ENCODE results near the gene CSK. TPM values are rescaled to one million over a fixed set of nuclear protein-coding genes. Genes with fewer than 3 reads are reported as not detected.

CSK gene
- polyA plus RNA-seq, 1 of the 3 experiments (the other 2 are of a cell fraction): 53.1 TPM

- H3K4me2 ChIP-seq: no peak overlapping the region
- ChIA-PET CTCF (interaction anchor here (1.0 to 4.6 kb wide), 8 partner anchors 8 to 162 kb away, joined by 3 to 50 read pairs (median 4); partner anchors contain the start of genes CSK and ULK3), POLR2A (interaction anchor here (1.2 kb wide), 1 partner anchor 104 kb away, joined by 3 read pairs; no protein-coding TSS in a partner anchor)
- no peak overlapping the region for H3K27ac ChIP-seq (ENCODE audit: low read depth in 2 of 2, low read length in 1 of 2)
- H3K27me3 ChIP-seq (ENCODE audit: insufficient read depth): no peaks in the 10 kb centered on the region
- WGBS (ENCODE audit: low lambda C conversion rate): 100% methylated on average over 2 of the region's 9 CpGs
- no peak for DNase-seq
- H3K4me3 ChIP-seq (ENCODE audit: low read depth in 2 of 2, low read length in 1 of 2): no peak overlapping the region
- H3K9ac ChIP-seq: no peak overlapping the region
- TF ChIP-seq MXI1 (IDR thresholded peaks at IDR 0.05; ENCODE audit: low read depth, low read length): no peak
- TF ChIP-seq, protein P1, sequence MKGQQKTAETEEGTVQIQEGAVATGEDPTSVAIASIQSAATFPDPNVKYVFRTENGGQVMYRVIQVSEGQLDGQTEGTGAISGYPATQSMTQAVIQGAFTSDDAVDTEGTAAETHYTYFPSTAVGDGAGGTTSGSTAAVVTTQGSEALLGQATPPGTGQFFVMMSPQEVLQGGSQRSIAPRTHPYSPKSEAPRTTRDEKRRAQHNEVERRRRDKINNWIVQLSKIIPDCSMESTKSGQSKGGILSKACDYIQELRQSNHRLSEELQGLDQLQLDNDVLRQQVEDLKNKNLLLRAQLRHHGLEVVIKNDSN (IDR thresholded peaks at IDR 0.05; ENCODE audit: borderline replicate concordance, low read depth): no peak
- no peak for TF ChIP-seq JUND (IDR thresholded peaks at IDR 0.05)
- no peak for TF ChIP-seq TEAD4 (IDR thresholded peaks at IDR 0.05; ENCODE audit: borderline replicate concordance, insufficient read depth)
- TF ChIP-seq PBX3 (IDR thresholded peaks at IDR 0.05): no peak
- TF ChIP-seq RCOR1 (IDR thresholded peaks at IDR 0.05; ENCODE audit: low read length): no peak
- H3K9me3 ChIP-seq: no peaks in the 10 kb centered on the region
- no peaks in the 10 kb centered on the region for H3K9me2 ChIP-seq
- no peak overlapping the region for H2AFZ ChIP-seq (ENCODE audit: low read depth)
- H3F3A ChIP-seq (replicated peaks; ENCODE audit: insufficient read depth): peaks cover 14% of the 10 kb centered on the region
- H4K20me1 ChIP-seq (ENCODE audit: insufficient read depth): peaks cover 83% of the 10 kb centered on the region
- H3K4me1 ChIP-seq (ENCODE audit: control insufficient read depth in 1 of 2, insufficient read depth in 2 of 2, low read depth in 1 of 2, low read length in 1 of 2): peaks cover 13 to 33% of the 10 kb centered on the region in 2 experiments
- H3K36me3 ChIP-seq (replicated peaks in 1 of 2; ENCODE audit: control insufficient read depth in 1 of 2, insufficient read depth in 2 of 2, low read length in 1 of 2): peaks cover 0 to 12% of the 10 kb centered on the region in 2 experiments
- H3K79me2 ChIP-seq (ENCODE audit: insufficient read depth): peaks cover 76% of the 10 kb centered on the region
These were observed 12.5 kb downstream of the CSK start for GRCh38 chr15:74794248-74794969.

GRCh38 chr15:74794970-74795349 is 13.1 kb downstream of the CSK start:
- no peak for DNase-seq
- ChIA-PET CTCF (interaction anchor here (1.3 to 4.6 kb wide), 3 partner anchors 12 to 110 kb away, joined by 3 to 50 read pairs (median 40); partner anchors contain the start of gene CSK), POLR2A (no interaction called here)

More at GRCh38 chr15:74794970-74795349, 13.1 kb downstream of the CSK start:
- no peaks in the 10 kb centered on the region for H3K9me3 ChIP-seq
- WGBS (ENCODE audit: low lambda C conversion rate): 100% methylated on average over 6 of the region's 9 CpGs
- no peak overlapping the region for H3K9ac ChIP-seq
- no peak overlapping the region for H3K4me2 ChIP-seq
- peaks cover 71% of the 10 kb centered on the region for H3K79me2 ChIP-seq (ENCODE audit: insufficient read depth)
- peaks cover 0 to 17% of the 10 kb centered on the region in 2 experiments for H3K36me3 ChIP-seq (replicated peaks in 1 of 2; ENCODE audit: control insufficient read depth in 1 of 2, insufficient read depth in 2 of 2, low read length in 1 of 2)
- no peak overlapping the region for H3K4me3 ChIP-seq (ENCODE audit: low read depth in 2 of 2, low read length in 1 of 2)
- no peaks in the 10 kb centered on the region for H3K27me3 ChIP-seq (ENCODE audit: insufficient read depth)
- peaks cover 83% of the 10 kb centered on the region for H4K20me1 ChIP-seq (ENCODE audit: insufficient read depth)
- TF ChIP-seq ZBTB33 (IDR thresholded peaks at IDR 0.05; ENCODE audit: borderline replicate concordance, low read depth): no peak
- H3K27ac ChIP-seq (ENCODE audit: low read depth in 2 of 2, low read length in 1 of 2): no peak overlapping the region
- peaks cover 14% of the 10 kb centered on the region for H3F3A ChIP-seq (replicated peaks; ENCODE audit: insufficient read depth)
- no peak overlapping the region for H2AFZ ChIP-seq (ENCODE audit: low read depth)
- H3K4me1 ChIP-seq (ENCODE audit: control insufficient read depth in 1 of 2, insufficient read depth in 2 of 2, low read depth in 1 of 2, low read length in 1 of 2): peaks cover 8 to 27% of the 10 kb centered on the region in 2 experiments
- H3K9me2 ChIP-seq: no peaks in the 10 kb centered on the region
